NCI-H2171 treated with DMSO at 0.1 percent for 48 hours (cell line): ENCODE results near the gene BARX1.

Source experiments
- DNase-seq: peaks from one replicate; lab custom pipeline; 2025; lab: John Stamatoyannopoulos, UW

Gene BARX1

GRCh38 chr9:93917121-93917853 lies 37.9 kb downstream of the BARX1 start:
- no peak for DNase-seq

GRCh38 chr9:93916358-93916757 lies 38.8 kb downstream of the BARX1 start:
- no peak for DNase-seq

GRCh38 chr9:93911801-93912554 lies 43.2 kb downstream of the BARX1 start:
- DNase-seq: peak; percentile 48

GRCh38 chr9:93911136-93911745 lies 43.9 kb downstream of the BARX1 start:
- DNase-seq: peak; percentile 48

- DNase-seq: no peak
Observed at GRCh38 chr9:93910598-93910997, 44.6 kb downstream of the BARX1 start.

- no peak for DNase-seq
Observed at GRCh38 chr9:93910196-93910595, 45.0 kb downstream of the BARX1 start.

- no peak for DNase-seq
Observed at GRCh38 chr9:93909242-93909616, 45.9 kb downstream of the BARX1 start.

GRCh38 chr9:93908591-93909241 lies 46.4 kb downstream of the BARX1 start:
- DNase-seq: peak; percentile 17

- no peak for DNase-seq
Observed at GRCh38 chr9:93907551-93908199, 47.5 kb downstream of the BARX1 start.

- no peak for DNase-seq
Observed at GRCh38 chr9:93906195-93906880, 48.8 kb downstream of the BARX1 start.

GRCh38 chr9:93905473-93906133 lies 49.6 kb downstream of the BARX1 start:
- DNase-seq: no peak

- DNase-seq: no peak
Observed at GRCh38 chr9:93904649-93905472, 50.3 kb downstream of the BARX1 start.

- DNase-seq: no peak
Observed at GRCh38 chr9:93903886-93904648, 51.1 kb downstream of the BARX1 start.

- no peak for DNase-seq
Observed at GRCh38 chr9:93902780-93903655, 52.1 kb downstream of the BARX1 start.

- DNase-seq: no peak
Observed at GRCh38 chr9:93902051-93902779, 52.9 kb downstream of the BARX1 start.
